Measurements from ENCODE around the gene PER1. TPM values are rescaled to one million over a fixed set of nuclear protein-coding genes. Genes with fewer than 3 reads are reported as not detected.

PER1 gene
- total and polyA plus RNA-seq, 2 of the 13 experiments (the other 11 are each of a cell fraction or from before 2014, with no cell fraction given) = 2.6 to 3.6 TPM

DNA sequence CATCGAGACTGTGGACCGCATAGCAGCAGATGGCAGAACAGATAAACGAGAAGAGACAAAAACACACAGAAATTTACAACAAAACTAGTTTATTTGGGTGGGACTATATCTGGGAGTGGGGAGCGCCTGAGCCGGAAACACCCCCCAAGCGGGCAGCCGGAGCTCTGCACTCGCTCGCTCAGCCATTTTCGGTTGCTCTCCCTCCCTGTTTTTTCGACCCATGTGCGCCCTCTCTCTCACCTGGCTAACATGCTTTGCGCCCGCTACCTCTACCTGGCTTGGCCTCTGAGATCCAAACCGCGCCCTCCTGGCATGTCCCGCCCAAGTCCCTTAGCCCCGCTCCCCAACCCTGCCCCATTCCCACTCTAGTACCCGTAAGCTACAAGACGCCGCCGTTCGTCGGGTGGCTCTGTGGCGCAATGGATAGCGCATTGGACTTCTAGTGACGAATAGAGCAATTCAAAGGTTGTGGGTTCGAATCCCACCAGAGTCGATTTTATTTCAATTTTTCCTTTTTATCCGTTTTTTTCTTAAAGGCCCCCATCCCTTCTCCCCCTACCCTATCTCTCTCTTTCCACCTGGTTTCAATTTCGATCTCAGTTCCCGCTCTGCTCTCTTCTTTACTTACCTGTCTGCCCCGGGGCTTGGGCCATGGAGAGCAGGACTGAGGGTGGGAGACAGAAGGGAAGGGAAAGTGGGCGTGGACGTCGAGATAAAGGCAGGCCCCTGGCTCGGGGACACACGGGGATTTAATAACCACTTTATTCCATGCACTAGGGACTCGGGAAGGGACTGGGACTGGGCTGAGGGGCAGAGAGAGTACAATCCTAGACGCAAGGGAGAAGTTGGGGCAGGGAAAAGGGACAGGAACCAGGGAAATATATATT lies 31.4 kb downstream of the PER1 start (continued):
- TF ChIP-seq, protein P1, sequence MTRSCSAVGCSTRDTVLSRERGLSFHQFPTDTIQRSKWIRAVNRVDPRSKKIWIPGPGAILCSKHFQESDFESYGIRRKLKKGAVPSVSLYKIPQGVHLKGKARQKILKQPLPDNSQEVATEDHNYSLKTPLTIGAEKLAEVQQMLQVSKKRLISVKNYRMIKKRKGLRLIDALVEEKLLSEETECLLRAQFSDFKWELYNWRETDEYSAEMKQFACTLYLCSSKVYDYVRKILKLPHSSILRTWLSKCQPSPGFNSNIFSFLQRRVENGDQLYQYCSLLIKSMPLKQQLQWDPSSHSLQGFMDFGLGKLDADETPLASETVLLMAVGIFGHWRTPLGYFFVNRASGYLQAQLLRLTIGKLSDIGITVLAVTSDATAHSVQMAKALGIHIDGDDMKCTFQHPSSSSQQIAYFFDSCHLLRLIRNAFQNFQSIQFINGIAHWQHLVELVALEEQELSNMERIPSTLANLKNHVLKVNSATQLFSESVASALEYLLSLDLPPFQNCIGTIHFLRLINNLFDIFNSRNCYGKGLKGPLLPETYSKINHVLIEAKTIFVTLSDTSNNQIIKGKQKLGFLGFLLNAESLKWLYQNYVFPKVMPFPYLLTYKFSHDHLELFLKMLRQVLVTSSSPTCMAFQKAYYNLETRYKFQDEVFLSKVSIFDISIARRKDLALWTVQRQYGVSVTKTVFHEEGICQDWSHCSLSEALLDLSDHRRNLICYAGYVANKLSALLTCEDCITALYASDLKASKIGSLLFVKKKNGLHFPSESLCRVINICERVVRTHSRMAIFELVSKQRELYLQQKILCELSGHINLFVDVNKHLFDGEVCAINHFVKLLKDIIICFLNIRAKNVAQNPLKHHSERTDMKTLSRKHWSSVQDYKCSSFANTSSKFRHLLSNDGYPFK (CRISPR knock-in tag; IDR thresholded peaks at IDR 0.05; ENCODE audit: borderline replicate concordance) = peak; percentile 83; the same call in 1 of the 2 replicates
- TF ChIP-seq ZNF468 (CRISPR knock-in tag; IDR thresholded peaks at IDR 0.05) (0 out of 2 replicates have a peak, but pooled peaks have one; percentile 54), KLF11 (CRISPR knock-in tag; IDR thresholded peaks at IDR 0.05) (0 out of 2 replicates have a peak, but pooled peaks have one; percentile 1), NFIC (IDR thresholded peaks at IDR 0.05; ENCODE audit: low read length) (0 out of 2 replicates have a peak, but pooled peaks have one; percentile 31), ADNP (CRISPR knock-in tag; IDR thresholded peaks at IDR 0.05) (0 out of 2 replicates have a peak, but pooled peaks have one; percentile 36), PHF21A (CRISPR knock-in tag; IDR thresholded peaks at IDR 0.05) (peak; percentile 45; the same call in 1 of the 2 replicates), KAT7 (CRISPR knock-in tag; IDR thresholded peaks at IDR 0.05; ENCODE audit: borderline replicate concordance) (no peak), ZNF615 (CRISPR knock-in tag; IDR thresholded peaks at IDR 0.05; ENCODE audit: borderline replicate concordance) (no peak), PRPF4 (IDR thresholded peaks at IDR 0.05; ENCODE audit: low read depth, low read length, poor library complexity, severe bottlenecking) (peak; percentile 57)

All from HepG2 (cell line).